HEK293 (cell line): ENCODE data around the gene CYP2F1.
"Not testable (repeated sequence)": the region's sequence is repeated elsewhere in the genome, so short reads cannot be mapped to it uniquely, and the experiment has no call there.

Experiments used
- CTCF ChIA-PET: fragments of 350-600 bp; formaldehyde crosslinking; extraction: SDS; loops from one replicate; lab custom pipeline; 2021; ENCODE audit warnings: antibody characterized with exemption; lab: Yijun Ruan, JAX
- POLR2A ChIA-PET: fragments of 300-600 bp; formaldehyde crosslinking; extraction: SDS; loops from one replicate; lab custom pipeline; 2020; ENCODE audit warnings: antibody characterized with exemption, inconsistent platforms; lab: Yijun Ruan, JAX
- H3K27ac ChIP-seq: fragments of 200-500 bp; sonication (Bioruptor generic); 2 replicates; pipeline ENCODE4 v1.5.1; 2014; ENCODE audit warnings: low read depth, low read length, control low read depth, inconsistent platforms; ENCODE audit errors: extremely low read depth
- H3K36me3 ChIP-seq, 2 experiments: fragments of 200-500 bp in 1 of 2; sonication (Bioruptor generic) in 1 of 2; 1 replicate in 1 of 2; 2 replicates in 1 of 2; pipeline ENCODE4 v1.5.1; 2014 to 2017; ENCODE audit warnings: inconsistent platforms in 2 of 2, low read length in 2 of 2; ENCODE audit not compliant: control insufficient read depth in 2 of 2, insufficient read depth in 1 of 2
- H3K4me1 ChIP-seq: fragments of 200-500 bp; sonication (Bioruptor generic); 2 replicates; pipeline ENCODE4 v1.5.1; 2014; ENCODE audit warnings: mild to moderate bottlenecking, low read length, inconsistent platforms; ENCODE audit not compliant: control insufficient read depth, insufficient read depth
- H3K4me3 ChIP-seq: 2 replicates; pipeline ENCODE4 v1.5.1; 2011; ENCODE audit warnings: low read depth, mild to moderate bottlenecking, control low read depth, low read length, moderate library complexity
- H3K9me3 ChIP-seq: fragments of 200-500 bp; sonication (Bioruptor generic); 2 replicates; pipeline ENCODE4 v1.5.1; 2014; ENCODE audit warnings: low read depth, low read length, inconsistent platforms; ENCODE audit not compliant: control insufficient read depth, insufficient read depth
- HOXA7 ChIP-seq: sonication (generic); formaldehyde crosslinking; IDR thresholded peaks from 2 replicates; pipeline ENCODE4 v1.8.1; 2022; ENCODE audit warnings: missing genetic modification reagents, borderline replicate concordance
- KLF10 ChIP-seq: fragments of 450-650 bp; IDR thresholded peaks from 2 replicates; pipeline ENCODE4 v1.5.1; 2018; ENCODE audit warnings: missing biosample characterization, mild to moderate bottlenecking, missing genetic modification characterization
- RBAK ChIP-seq: fragments of 450-650 bp; formaldehyde crosslinking; IDR thresholded peaks from 2 replicates; pipeline ENCODE4 v1.5.1; 2016; ENCODE audit warnings: missing biosample characterization, missing genetic modification characterization
- TRIM28 ChIP-seq: IDR thresholded peaks from 2 replicates; pipeline ENCODE4 v1.6.1; 2011; ENCODE audit warnings: low read length, control low read depth, borderline replicate concordance
- ZNF132 ChIP-seq: fragments of 450-650 bp; formaldehyde crosslinking; IDR thresholded peaks from 2 replicates; pipeline ENCODE4 v1.5.1; 2017; ENCODE audit warnings: missing biosample characterization, missing genetic modification characterization, borderline replicate concordance
- ZNF138 ChIP-seq: fragments of 450-650 bp; formaldehyde crosslinking; IDR thresholded peaks from 2 replicates; pipeline ENCODE4 v1.5.1; 2016; ENCODE audit warnings: missing biosample characterization, missing genetic modification characterization, borderline replicate concordance
- ZNF175 ChIP-seq: fragments of 450-650 bp; formaldehyde crosslinking; IDR thresholded peaks from 2 replicates; pipeline ENCODE4 v1.5.1; 2016; ENCODE audit warnings: missing biosample characterization, missing genetic modification characterization
- ZNF23 ChIP-seq: fragments of 450-650 bp; formaldehyde crosslinking; IDR thresholded peaks from 2 replicates; pipeline ENCODE4 v1.5.1; 2016; ENCODE audit warnings: missing biosample characterization, missing genetic modification characterization, borderline replicate concordance
- ZNF341 ChIP-seq: fragments of 450-650 bp; formaldehyde crosslinking; IDR thresholded peaks from 2 replicates; pipeline ENCODE4; 2016; ENCODE audit warnings: low read depth, missing biosample characterization, missing genetic modification characterization
- ZNF391 ChIP-seq: fragments of 450-650 bp; formaldehyde crosslinking; IDR thresholded peaks from 2 replicates; pipeline ENCODE4 v1.5.1; 2016; ENCODE audit warnings: low read depth, missing biosample characterization, missing genetic modification characterization, borderline replicate concordance
- ZNF404 ChIP-seq: fragments of 450-650 bp; formaldehyde crosslinking; IDR thresholded peaks from 2 replicates; pipeline ENCODE4 v1.5.1; 2017; ENCODE audit warnings: missing biosample characterization, missing genetic modification characterization
- ZNF426 ChIP-seq: fragments of 450-650 bp; formaldehyde crosslinking; IDR thresholded peaks from 2 replicates; pipeline ENCODE4 v1.5.1; 2017; ENCODE audit warnings: missing biosample characterization, missing genetic modification characterization, mild to moderate bottlenecking, inconsistent platforms, moderate library complexity
- ZNF501 ChIP-seq: fragments of 450-650 bp; formaldehyde crosslinking; IDR thresholded peaks from 2 replicates; pipeline ENCODE4 v1.5.1; 2016; ENCODE audit warnings: missing biosample characterization, missing genetic modification characterization
- ZNF555 ChIP-seq: fragments of 450-650 bp; formaldehyde crosslinking; conservative IDR thresholded peaks from 2 replicates; pipeline ENCODE4 v1.5.1; 2017; ENCODE audit warnings: missing biosample characterization, mild to moderate bottlenecking, missing genetic modification characterization, inconsistent platforms
- ZNF610 ChIP-seq: fragments of 450-650 bp; formaldehyde crosslinking; IDR thresholded peaks from 2 replicates; pipeline ENCODE4 v1.5.1; 2016; ENCODE audit warnings: missing biosample characterization, missing genetic modification characterization, borderline replicate concordance
- ZNF621 ChIP-seq: fragments of 450-650 bp; formaldehyde crosslinking; IDR thresholded peaks from 2 replicates; pipeline ENCODE4 v1.5.1; 2017; ENCODE audit warnings: missing biosample characterization, missing genetic modification characterization
- ZNF624 ChIP-seq: fragments of 450-650 bp; formaldehyde crosslinking; IDR thresholded peaks from 2 replicates; pipeline ENCODE4 v1.5.1; 2017; ENCODE audit warnings: missing biosample characterization, missing genetic modification characterization
- ZNF629 ChIP-seq: fragments of 450-650 bp; formaldehyde crosslinking; IDR thresholded peaks from 2 replicates; pipeline ENCODE4 v1.5.1; 2017; ENCODE audit warnings: missing biosample characterization, missing genetic modification characterization
- ZNF660 ChIP-seq: fragments of 450-650 bp; IDR thresholded peaks from 2 replicates; pipeline ENCODE4 v1.5.1; 2018; ENCODE audit warnings: missing biosample characterization, mild to moderate bottlenecking, missing genetic modification characterization
- ZNF701 ChIP-seq: fragments of 450-650 bp; formaldehyde crosslinking; IDR thresholded peaks from 2 replicates; pipeline ENCODE4 v1.5.1; 2016; ENCODE audit warnings: missing biosample characterization, missing genetic modification characterization
- ZNF830 ChIP-seq: fragments of 450-650 bp; IDR thresholded peaks from 2 replicates; pipeline ENCODE4 v1.5.0; 2018; ENCODE audit warnings: missing biosample characterization, missing genetic modification characterization, low read depth, mild to moderate bottlenecking, moderate library complexity
- TF ChIP-seq, protein P1 (sequence below): fragments of 450-650 bp; formaldehyde crosslinking; optimal IDR thresholded peaks from 2 replicates; pipeline ENCODE3; 2016; ENCODE audit warnings: missing biosample characterization, mild to moderate bottlenecking, missing genetic modification characterization
- TF ChIP-seq, protein P2 (sequence below): fragments of 450-650 bp; formaldehyde crosslinking; IDR thresholded peaks from 2 replicates; pipeline ENCODE4 v1.5.1; 2016; ENCODE audit warnings: missing biosample characterization, missing genetic modification characterization
- TF ChIP-seq, protein P3 (sequence below): fragments of 450-650 bp; IDR thresholded peaks from 2 replicates; pipeline ENCODE4 v1.5.1; 2018; ENCODE audit warnings: missing biosample characterization, mild to moderate bottlenecking, missing genetic modification characterization
- TF ChIP-seq, protein P4 (sequence below): fragments of 450-650 bp; formaldehyde crosslinking; IDR thresholded peaks from 2 replicates; pipeline ENCODE4; 2016; ENCODE audit warnings: missing biosample characterization, missing genetic modification characterization

Gene CYP2F1

DNA sequence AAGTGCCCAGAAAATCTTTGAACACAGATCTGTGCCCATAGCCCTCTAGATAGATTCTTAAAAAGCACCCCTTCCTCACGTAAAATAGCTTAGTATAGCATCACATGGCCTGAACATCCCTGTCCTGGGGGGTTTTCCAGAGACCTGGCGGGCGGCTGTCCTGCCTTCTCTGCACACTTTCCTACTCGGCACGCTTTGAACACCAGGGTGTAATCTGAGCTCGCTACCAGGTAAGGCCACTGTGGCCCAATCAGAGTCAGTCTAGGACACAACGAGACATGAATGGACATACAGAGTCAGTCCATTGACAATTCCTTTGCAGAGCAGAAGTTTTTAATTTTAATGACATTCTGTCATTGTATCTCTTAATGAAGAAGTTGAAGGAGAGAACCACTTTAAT lies 17.9 kb upstream of the CYP2F1 start (continued):
- TF ChIP-seq ZNF624 (tag by site-specific recombination) = no peak

DNA sequence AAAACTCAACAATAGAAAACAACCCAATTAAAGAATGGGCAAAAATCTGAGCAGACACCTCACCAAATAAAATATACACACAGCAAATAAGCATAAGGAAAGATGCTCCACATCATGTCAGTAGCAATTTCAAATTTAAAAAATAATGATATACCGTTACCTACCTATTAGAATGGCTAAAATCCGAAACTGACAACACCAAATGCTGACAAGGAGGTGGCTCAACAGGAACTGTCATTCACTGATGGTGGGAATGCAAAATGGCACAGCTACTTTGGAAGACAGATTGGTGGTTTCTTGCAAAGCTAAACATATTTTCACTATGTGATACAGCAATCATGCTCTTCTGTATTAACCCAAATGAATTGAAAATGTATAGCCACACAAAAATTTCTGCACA lies 16.9 kb upstream of the CYP2F1 start:
- no peaks in the 10 kb centered on the region for H3K9me3 ChIP-seq
- POLR2A ChIA-PET = no interaction called here
- no peak overlapping the region for H3K4me3 ChIP-seq
- TF ChIP-seq RBAK (no peak), ZNF610 (tag by site-specific recombination) (no peak), ZNF501 (tag by site-specific recombination) (no peak), ZNF555 (no peak), ZNF830 (no peak), KLF10 (tag by site-specific recombination) (no peak)
- TF ChIP-seq, protein P1, sequence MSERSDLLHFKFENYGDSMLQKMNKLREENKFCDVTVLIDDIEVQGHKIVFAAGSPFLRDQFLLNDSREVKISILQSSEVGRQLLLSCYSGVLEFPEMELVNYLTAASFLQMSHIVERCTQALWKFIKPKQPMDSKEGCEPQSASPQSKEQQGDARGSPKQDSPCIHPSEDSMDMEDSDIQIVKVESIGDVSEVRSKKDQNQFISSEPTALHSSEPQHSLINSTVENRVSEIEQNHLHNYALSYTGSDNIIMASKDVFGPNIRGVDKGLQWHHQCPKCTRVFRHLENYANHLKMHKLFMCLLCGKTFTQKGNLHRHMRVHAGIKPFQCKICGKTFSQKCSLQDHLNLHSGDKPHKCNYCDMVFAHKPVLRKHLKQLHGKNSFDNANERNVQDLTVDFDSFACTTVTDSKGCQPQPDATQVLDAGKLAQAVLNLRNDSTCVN (tag by site-specific recombination) = no peak
- TF ChIP-seq, all 188 proteins: peak for 0
- H3K4me1 ChIP-seq = no peaks in the 10 kb centered on the region
- no peaks in the 10 kb centered on the region for H3K36me3 ChIP-seq
- CTCF ChIA-PET = interaction anchor here (0.6 to 0.8 kb wide), 2 partner anchors 123 to 677 kb away, joined by 4 to 5 read pairs; no protein-coding TSS in a partner anchor
- no peak overlapping the region for H3K27ac ChIP-seq

DNA sequence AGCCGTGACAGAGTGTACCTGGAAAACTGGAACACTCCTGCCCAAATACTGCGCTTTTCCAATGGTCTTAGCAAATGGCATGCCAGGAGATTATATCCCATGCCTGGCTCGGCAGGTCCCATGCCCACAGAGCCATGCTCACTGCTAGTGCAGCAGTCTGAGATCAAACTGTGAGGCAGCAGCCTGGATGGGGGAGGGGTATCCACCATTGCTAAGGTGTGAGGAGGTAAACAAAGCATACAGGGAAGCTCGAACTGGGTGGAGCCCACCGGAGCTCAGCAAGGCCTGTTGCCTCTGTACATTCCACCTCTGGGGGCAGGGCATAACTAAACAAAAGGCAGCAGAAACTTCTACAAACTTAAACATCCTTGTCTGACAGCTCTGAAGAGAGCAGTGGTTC lies 15.5 kb upstream of the CYP2F1 start:
- CTCF ChIA-PET = interaction anchor here (1.2 kb wide), 1 partner anchor 291 kb away, joined by 4 read pairs; no protein-coding TSS in a partner anchor
- TF ChIP-seq, protein P2, sequence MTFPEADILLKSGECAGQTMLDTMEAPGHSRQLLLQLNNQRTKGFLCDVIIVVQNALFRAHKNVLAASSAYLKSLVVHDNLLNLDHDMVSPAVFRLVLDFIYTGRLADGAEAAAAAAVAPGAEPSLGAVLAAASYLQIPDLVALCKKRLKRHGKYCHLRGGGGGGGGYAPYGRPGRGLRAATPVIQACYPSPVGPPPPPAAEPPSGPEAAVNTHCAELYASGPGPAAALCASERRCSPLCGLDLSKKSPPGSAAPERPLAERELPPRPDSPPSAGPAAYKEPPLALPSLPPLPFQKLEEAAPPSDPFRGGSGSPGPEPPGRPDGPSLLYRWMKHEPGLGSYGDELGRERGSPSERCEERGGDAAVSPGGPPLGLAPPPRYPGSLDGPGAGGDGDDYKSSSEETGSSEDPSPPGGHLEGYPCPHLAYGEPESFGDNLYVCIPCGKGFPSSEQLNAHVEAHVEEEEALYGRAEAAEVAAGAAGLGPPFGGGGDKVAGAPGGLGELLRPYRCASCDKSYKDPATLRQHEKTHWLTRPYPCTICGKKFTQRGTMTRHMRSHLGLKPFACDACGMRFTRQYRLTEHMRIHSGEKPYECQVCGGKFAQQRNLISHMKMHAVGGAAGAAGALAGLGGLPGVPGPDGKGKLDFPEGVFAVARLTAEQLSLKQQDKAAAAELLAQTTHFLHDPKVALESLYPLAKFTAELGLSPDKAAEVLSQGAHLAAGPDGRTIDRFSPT (tag by site-specific recombination) = no peak
- TF ChIP-seq, protein P3, sequence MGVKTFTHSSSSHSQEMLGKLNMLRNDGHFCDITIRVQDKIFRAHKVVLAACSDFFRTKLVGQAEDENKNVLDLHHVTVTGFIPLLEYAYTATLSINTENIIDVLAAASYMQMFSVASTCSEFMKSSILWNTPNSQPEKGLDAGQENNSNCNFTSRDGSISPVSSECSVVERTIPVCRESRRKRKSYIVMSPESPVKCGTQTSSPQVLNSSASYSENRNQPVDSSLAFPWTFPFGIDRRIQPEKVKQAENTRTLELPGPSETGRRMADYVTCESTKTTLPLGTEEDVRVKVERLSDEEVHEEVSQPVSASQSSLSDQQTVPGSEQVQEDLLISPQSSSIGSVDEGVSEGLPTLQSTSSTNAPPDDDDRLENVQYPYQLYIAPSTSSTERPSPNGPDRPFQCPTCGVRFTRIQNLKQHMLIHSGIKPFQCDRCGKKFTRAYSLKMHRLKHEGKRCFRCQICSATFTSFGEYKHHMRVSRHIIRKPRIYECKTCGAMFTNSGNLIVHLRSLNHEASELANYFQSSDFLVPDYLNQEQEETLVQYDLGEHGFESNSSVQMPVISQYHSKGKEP = no peak
- no peak for TF ChIP-seq ZNF132 (tag by site-specific recombination)
- no peak for TF ChIP-seq ZNF660 (tag by site-specific recombination)
- TF ChIP-seq ZNF621 = no peak
- TF ChIP-seq TRIM28 = no peak
- TF ChIP-seq ZNF701 (tag by site-specific recombination) = no peak
- TF ChIP-seq ZNF175 (tag by site-specific recombination) = no peak
- TF ChIP-seq ZNF23 (tag by site-specific recombination) = no peak
- no peak for TF ChIP-seq ZNF341 (tag by site-specific recombination)
- TF ChIP-seq ZNF404 (tag by site-specific recombination) = no peak
- TF ChIP-seq ZNF629 (tag by site-specific recombination) = no peak
- TF ChIP-seq ZNF426 (tag by site-specific recombination) = no peak
- TF ChIP-seq ZNF610 (tag by site-specific recombination) = no peak
- no peak for TF ChIP-seq ZNF391
- no peak for TF ChIP-seq HOXA7 (CRISPR knock-in tag)
- TF ChIP-seq, protein P4, sequence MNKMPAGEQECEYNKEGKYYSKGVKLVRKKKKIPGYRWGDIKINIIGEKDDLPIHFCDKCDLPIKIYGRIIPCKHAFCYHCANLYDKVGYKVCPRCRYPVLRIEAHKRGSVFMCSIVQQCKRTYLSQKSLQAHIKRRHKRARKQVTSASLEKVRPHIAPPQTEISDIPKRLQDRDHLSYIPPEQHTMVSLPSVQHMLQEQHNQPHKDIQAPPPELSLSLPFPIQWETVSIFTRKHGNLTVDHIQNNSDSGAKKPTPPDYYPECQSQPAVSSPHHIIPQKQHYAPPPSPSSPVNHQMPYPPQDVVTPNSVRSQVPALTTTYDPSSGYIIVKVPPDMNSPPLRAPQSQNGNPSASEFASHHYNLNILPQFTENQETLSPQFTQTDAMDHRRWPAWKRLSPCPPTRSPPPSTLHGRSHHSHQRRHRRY (tag by site-specific recombination) = no peak
- TF ChIP-seq ZNF138 (tag by site-specific recombination) = no peak
- Histone ChIP-seq H3K4me3 (no peak overlapping the region), H3K27ac (no peak overlapping the region), H3K4me1 (no peaks in the 10 kb centered on the region), H3K36me3 (no peaks in the 10 kb centered on the region), H3K9me3 (no peaks in the 10 kb centered on the region)
- POLR2A ChIA-PET = no interaction called here

DNA sequence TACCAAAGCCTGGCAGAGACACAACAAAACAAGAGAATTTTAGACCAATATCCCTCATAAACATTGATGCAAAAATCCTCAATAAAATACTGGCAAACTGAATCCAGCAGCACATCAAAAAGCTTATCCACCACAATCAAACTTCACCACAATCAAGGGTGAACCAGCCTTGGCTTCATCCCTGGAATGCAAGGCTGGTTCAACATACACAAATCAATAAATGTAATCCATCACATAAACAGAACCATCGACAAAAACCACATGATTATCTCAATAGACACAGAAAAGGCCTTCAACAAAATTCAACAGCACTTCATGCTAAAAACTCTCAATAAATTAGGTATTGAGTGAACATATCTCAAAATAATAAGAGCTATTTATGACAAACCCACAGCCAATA lies 12.0 kb upstream of the CYP2F1 start:
- H3K27ac ChIP-seq, H3K4me1 ChIP-seq, POLR2A ChIA-PET, H3K4me3 ChIP-seq, H3K36me3 ChIP-seq, CTCF ChIA-PET, H3K9me3 ChIP-seq: not testable (repeated sequence)
